Skin epidermis (tissue), 12 donors: ENCODE data around the gene FPR2.

Experiments used
- H3K27ac ChIP-seq, 21 experiments: fragments of 200-600 bp; sonication (generic) in 11 of 21; one replicate each; pipeline ENCODE4 v1.5.0; 2020; ENCODE audit warnings: mild to moderate bottlenecking in 3 of 21, inconsistent platforms in 2 of 21, moderate library complexity in 2 of 21
- H3K4me3 ChIP-seq, 7 experiments: fragments of 200-600 bp; sonication (generic) in 2 of 7; one replicate each; pipeline ENCODE4 v1.5.0; 2020; ENCODE audit warnings: inconsistent platforms in 2 of 7, mild to moderate bottlenecking in 2 of 7, moderate library complexity in 1 of 7

FPR2 gene

GRCh38 chr19:51760697-51761356 is at the start of gene FPR2:
Gene FPR2 (plus strand): TSS chr19:51761180. CDS start chr19:51768659, 7,479 bp downstream.
- Histone ChIP-seq H3K27ac (peak within 1 kb of the TSS in 1 of 21 experiments; percentile 4), H3K4me3 (no peak within 1 kb of the TSS)

GRCh38 chr19:51711702-51712101 is 49.3 kb upstream of the FPR2 start:
- Histone ChIP-seq H3K27ac (no peak overlapping the region), H3K4me3 (no peak overlapping the region)

- no peak overlapping the region for H3K4me3 ChIP-seq
- no peak overlapping the region for H3K27ac ChIP-seq
Observed at GRCh38 chr19:51712461-51713081, 48.4 kb upstream of the FPR2 start.

- H3K4me3 ChIP-seq: no peak overlapping the region
- H3K27ac ChIP-seq: no peak overlapping the region
Observed at GRCh38 chr19:51713319-51714285, 47.4 kb upstream of the FPR2 start.

GRCh38 chr19:51714848-51715247 is 46.1 kb upstream of the FPR2 start:
- Histone ChIP-seq H3K4me3 (no peak overlapping the region), H3K27ac (no peak overlapping the region)

GRCh38 chr19:51715850-51716249 is 45.1 kb upstream of the FPR2 start:
- no peak overlapping the region for H3K4me3 ChIP-seq

GRCh38 chr19:51716925-51717324 is 44.1 kb upstream of the FPR2 start:
- Histone ChIP-seq H3K27ac (no peak overlapping the region), H3K4me3 (no peak overlapping the region)

More at GRCh38 chr19:51715850-51716249, 45.1 kb upstream of the FPR2 start:
- H3K27ac ChIP-seq: no peak overlapping the region

- peak overlapping the region in 2 of 7 experiments; percentile 8 to 11 for H3K4me3 ChIP-seq
- H3K27ac ChIP-seq: peak overlapping the region in 2 of 21 experiments; percentile 35 to 49
Observed at GRCh38 chr19:51719251-51719988, 41.6 kb upstream of the FPR2 start.

- no peak overlapping the region for H3K4me3 ChIP-seq
- no peak overlapping the region for H3K27ac ChIP-seq
Observed at GRCh38 chr19:51721905-51722304, 39.1 kb upstream of the FPR2 start.

- H3K27ac ChIP-seq: no peak overlapping the region
- no peak overlapping the region for H3K4me3 ChIP-seq
Observed at GRCh38 chr19:51722492-51722891, 38.5 kb upstream of the FPR2 start.

- Histone ChIP-seq H3K4me3 (no peak overlapping the region), H3K27ac (peak overlapping the region in 6 of 21 experiments; percentile 20 to 67 (median 46))
Observed at GRCh38 chr19:51724543-51724942, 36.4 kb upstream of the FPR2 start.

GRCh38 chr19:51726049-51726448 is 34.9 kb upstream of the FPR2 start:
- Histone ChIP-seq H3K27ac (peak overlapping the region in 14 of 21 experiments; percentile 27 to 84 (median 70)), H3K4me3 (no peak overlapping the region)

- peak overlapping the region in 8 of 21 experiments; percentile 25 to 84 (median 62) for H3K27ac ChIP-seq
- H3K4me3 ChIP-seq: no peak overlapping the region
Observed at GRCh38 chr19:51727349-51727880, 33.6 kb upstream of the FPR2 start.

- H3K27ac ChIP-seq: no peak overlapping the region
- H3K4me3 ChIP-seq: no peak overlapping the region
Observed at GRCh38 chr19:51729781-51730180, 31.2 kb upstream of the FPR2 start.

GRCh38 chr19:51733742-51734522 is 27.0 kb upstream of the FPR2 start:
- H3K4me3 ChIP-seq: no peak overlapping the region
- H3K27ac ChIP-seq: no peak overlapping the region

GRCh38 chr19:51735759-51736449 is 25.1 kb upstream of the FPR2 start:
- Histone ChIP-seq H3K27ac (no peak overlapping the region), H3K4me3 (no peak overlapping the region)

GRCh38 chr19:51737389-51737788 is 23.6 kb upstream of the FPR2 start:
- no peak overlapping the region for H3K4me3 ChIP-seq
- H3K27ac ChIP-seq: no peak overlapping the region

- H3K27ac ChIP-seq: no peak overlapping the region
- H3K4me3 ChIP-seq: no peak overlapping the region
Observed at GRCh38 chr19:51737924-51738323, 23.1 kb upstream of the FPR2 start.
